SK-N-SH (cell line): ENCODE results near the gene BCAS3. TPM values are rescaled to one million over a fixed set of nuclear protein-coding genes. Genes with fewer than 3 reads are reported as not detected.
A peak's percentile ranks its signal among the peaks of the same experiment; 100 is the strongest.

Experiments used
- CTCF ChIA-PET: fragments of 300-600, 350-600 bp; formaldehyde crosslinking; extraction: SDS; loops from one replicate; lab custom pipeline; 2021; lab: Yijun Ruan, JAX
- POLR2A ChIA-PET: fragments of 350-600 bp; sonication (Branson Sonifier 250); formaldehyde crosslinking; extraction: SDS; loops from one replicate; lab custom pipeline; 2020; ENCODE audit warnings: antibody characterized with exemption, inconsistent platforms; lab: Yijun Ruan, JAX
- DNase-seq: peaks from one replicate; pipeline ENCODE4 v3.0.0; 2012
- H2AFZ ChIP-seq: fragments of 200-600 bp; sonication (generic); 2 replicates; pipeline ENCODE4 v1.8.1; 2016; ENCODE audit warnings: antibody characterized with exemption, mild to moderate bottlenecking, low read depth
- H3F3A ChIP-seq: fragments of 200-600 bp; sonication (generic); replicated peaks from 2 replicates; pipeline ENCODE3; 2016; ENCODE audit warnings: antibody characterized with exemption, mild to moderate bottlenecking; ENCODE audit not compliant: insufficient read depth
- H3K27ac ChIP-seq, 2 experiments: fragments of 200-500 bp in 1 of 2; fragments of 200-600 bp in 1 of 2; sonication (Bioruptor generic) in 1 of 2; sonication (generic), shearing (Covaris generic) in 1 of 2; 2 replicates each; pipeline versions ENCODE4 v1.5.1 to v1.6.1; 2014 to 2016; ENCODE audit warnings: low read depth in 2 of 2, inconsistent platforms in 1 of 2, low read length in 1 of 2, mild to moderate bottlenecking in 1 of 2, mixed read lengths in 1 of 2
- H3K27me3 ChIP-seq: fragments of 200-600 bp; sonication (generic), shearing (Covaris generic); 2 replicates; pipeline ENCODE4 v1.6.1; 2016; ENCODE audit warnings: mixed run types; ENCODE audit not compliant: insufficient read depth
- H3K36me3 ChIP-seq, 2 experiments: fragments of 200-500 bp in 1 of 2; fragments of 200-600 bp in 1 of 2; sonication (Bioruptor generic) in 1 of 2; sonication (generic) in 1 of 2; replicated peaks in 1 of 2; 2 replicates each; pipeline versions ENCODE3 to v1.5.1; 2014 to 2016; ENCODE audit warnings: low read length in 1 of 2, mild to moderate bottlenecking in 1 of 2; ENCODE audit not compliant: insufficient read depth in 2 of 2, control insufficient read depth in 1 of 2
- H3K4me1 ChIP-seq, 2 experiments: fragments of 200-500 bp in 1 of 2; fragments of 200-600 bp in 1 of 2; sonication (Bioruptor generic) in 1 of 2; sonication (generic), shearing (Covaris generic) in 1 of 2; 2 replicates each; pipeline versions ENCODE4 v1.5.1 to v1.6.1; 2014 to 2016; ENCODE audit warnings: low read depth in 1 of 2, low read length in 1 of 2, mixed run types in 1 of 2; ENCODE audit not compliant: insufficient read depth in 2 of 2, control insufficient read depth in 1 of 2
- H3K4me2 ChIP-seq: fragments of 200-600 bp; sonication (generic), shearing (Covaris generic); 2 replicates; pipeline ENCODE4 v1.6.1; 2017; ENCODE audit warnings: mixed run types
- H3K4me3 ChIP-seq, 2 experiments: fragments of 200-500 bp in 1 of 2; fragments of 200-600 bp in 1 of 2; sonication (Bioruptor generic) in 1 of 2; sonication (generic), shearing (Covaris generic) in 1 of 2; 2 replicates each; pipeline versions ENCODE4 v1.5.1 to v1.8.1; 2014 to 2016; ENCODE audit warnings: low read depth in 2 of 2, inconsistent platforms in 1 of 2, low read length in 1 of 2, mild to moderate bottlenecking in 1 of 2, mixed read lengths in 1 of 2, moderate library complexity in 1 of 2
- H3K79me2 ChIP-seq: fragments of 200-600 bp; sonication (generic); 2 replicates; pipeline ENCODE4 v1.8.1; 2017; ENCODE audit warnings: mild to moderate bottlenecking; ENCODE audit not compliant: insufficient read depth
- H3K9ac ChIP-seq: fragments of 200-600 bp; sonication (generic); 2 replicates; pipeline ENCODE4 v1.6.1; 2017; ENCODE audit warnings: mixed run types
- H3K9me2 ChIP-seq: fragments of 200-600 bp; sonication (generic); 2 replicates; pipeline ENCODE4 v1.6.1; 2017; ENCODE audit warnings: mixed run types
- H3K9me3 ChIP-seq: fragments of 200-600 bp; sonication (generic); 2 replicates; pipeline ENCODE4 v1.6.1; 2017; ENCODE audit warnings: mixed run types, mild to moderate bottlenecking, moderate library complexity
- H4K20me1 ChIP-seq: fragments of 200-600 bp; sonication (generic); 2 replicates; pipeline ENCODE4 v1.6.1; 2017; ENCODE audit warnings: mild to moderate bottlenecking, mixed run types; ENCODE audit not compliant: insufficient read depth
- CTCF ChIP-seq: fragments of 200-600 bp; sonication (generic); IDR thresholded peaks from 2 replicates; pipeline ENCODE4 v1.6.1; 2017; ENCODE audit warnings: antibody characterized with exemption, mild to moderate bottlenecking, moderate library complexity
- EP300 ChIP-seq, 2 experiments: IDR thresholded peaks; 2 replicates each; pipeline versions ENCODE4 v1.4.0 to v1.6.1; 2012; ENCODE audit warnings: borderline replicate concordance in 1 of 2, low read depth in 1 of 2, low read length in 1 of 2
- EZH2phosphoT487 ChIP-seq: fragments of 200-600 bp; sonication (generic); IDR thresholded peaks from 2 replicates; pipeline ENCODE4 v1.6.1; 2017; ENCODE audit warnings: low read depth, mixed run types, mild to moderate bottlenecking, antibody characterized with exemption, moderate library complexity, borderline replicate concordance
- FOSL2 ChIP-seq: IDR thresholded peaks from 2 replicates; pipeline ENCODE4 v1.4.0; 2012; ENCODE audit warnings: low read depth, mild to moderate bottlenecking, moderate library complexity, borderline replicate concordance
- FOXJ3 ChIP-seq: sonication (generic); formaldehyde crosslinking; IDR thresholded peaks from 2 replicates; pipeline ENCODE4 v1.5.1; 2020; ENCODE audit warnings: mild to moderate bottlenecking, missing genetic modification reagents
- GATA2 ChIP-seq: sonication (generic); formaldehyde crosslinking; IDR thresholded peaks from 2 replicates; pipeline ENCODE4 v1.5.0; 2020; ENCODE audit warnings: mild to moderate bottlenecking, missing genetic modification reagents
- MAX ChIP-seq: IDR thresholded peaks from 2 replicates; pipeline ENCODE4 v1.4.0; 2012; ENCODE audit warnings: low read depth
- MEF2A ChIP-seq: IDR thresholded peaks from 2 replicates; pipeline ENCODE4 v1.4.0; 2012; ENCODE audit warnings: low read depth, borderline replicate concordance
- POLR2AphosphoS5 ChIP-seq: IDR thresholded peaks from 2 replicates; pipeline ENCODE4 v1.6.1; 2012; ENCODE audit warnings: low read depth, low read length
- RAD21 ChIP-seq: IDR thresholded peaks from 2 replicates; pipeline ENCODE4 v1.6.1; 2012; ENCODE audit warnings: mild to moderate bottlenecking, low read length
- RCOR1 ChIP-seq: fragments of 150-350 bp; IDR thresholded peaks from 2 replicates; pipeline ENCODE4 v1.6.1; 2017; ENCODE audit warnings: antibody characterized with exemption, low read length
- RFX5 ChIP-seq: IDR thresholded peaks from 2 replicates; pipeline ENCODE4 v1.6.1; 2012; ENCODE audit warnings: mild to moderate bottlenecking, improper control_type of control experiment, low read length
- TCF12 ChIP-seq: IDR thresholded peaks from 2 replicates; pipeline ENCODE4 v1.4.0; 2012
- WGBS: methylation state at CpG from one replicate; pipeline ENCODE4 v1.1.6; 2017; ENCODE audit warnings: low lambda C conversion rate; 5-methylcytosine and 5-hydroxymethylcytosine counted together
- polyA plus RNA-seq, 3 experiments: library from polyadenylated mRNA; depleted of rRNA; stranded (reverse); fragments of >200 nt; gene quantifications; 2 replicates each; pipeline ENCODE4 v1.2.3, GENCODE V29; 2012

BCAS3 gene
- polyA plus RNA-seq, 1 of the 3 experiments (the other 2 are of a cell fraction) = 5.9 TPM

GRCh38 chr17:60639019-60639330 is 38.7 kb upstream of the BCAS3 start:
- Histone ChIP-seq H3K36me3 (peaks cover 11 to 37% of the 10 kb centered on the region in 2 experiments), H3K9ac (no peak overlapping the region), H4K20me1 (peaks cover 31% of the 10 kb centered on the region), H3K79me2 (peaks cover 59% of the 10 kb centered on the region), H3K9me2 (no peaks in the 10 kb centered on the region), H3K9me3 (no peaks in the 10 kb centered on the region), H2AFZ (no peak overlapping the region), H3K27ac (no peak overlapping the region), H3K4me2 (no peak overlapping the region), H3K4me3 (no peak overlapping the region), H3F3A (peaks cover 25% of the 10 kb centered on the region), H3K4me1 (no peaks in the 10 kb centered on the region), H3K27me3 (no peaks in the 10 kb centered on the region)
- CTCF ChIA-PET = interaction anchor here (0.5 to 6.4 kb wide), 52 partner anchors 11 to 552 kb away, joined by 3 to 103 read pairs (median 4); partner anchors contain the start of genes APPBP2, CHCT1 and PPM1D
- POLR2A ChIA-PET = no interaction called here
- no peak for DNase-seq
- WGBS = 64% methylated on average over 4 of the region's 4 CpGs
- TF ChIP-seq FOSL2 = no peak
- TF ChIP-seq RAD21 = no peak
- no peak for TF ChIP-seq FOXJ3 (CRISPR knock-in tag)
- no peak for TF ChIP-seq EP300 (IDR thresholded peaks at IDR 0.05; ENCODE audit: borderline replicate concordance in 1 of 2, low read depth in 1 of 2, low read length in 1 of 2)
- TF ChIP-seq CTCF = no peak
- no peak for TF ChIP-seq TCF12
- TF ChIP-seq RCOR1 = no peak
- TF ChIP-seq POLR2AphosphoS5 = no peak
- TF ChIP-seq EZH2phosphoT487 = no peak
- no peak for TF ChIP-seq GATA2 (CRISPR knock-in tag)
- TF ChIP-seq MEF2A = no peak
- no peak for TF ChIP-seq MAX

- peaks cover 38% of the 10 kb centered on the region for H4K20me1 ChIP-seq
- H3K9me2 ChIP-seq = no peaks in the 10 kb centered on the region
- no peak overlapping the region for H3K27ac ChIP-seq
- CTCF ChIA-PET = interaction anchor here (0.6 to 6.4 kb wide), 29 partner anchors 9 to 530 kb away, joined by 3 to 103 read pairs (median 5); partner anchors contain the start of genes BCAS3, CA4 and PPM1D
- H3K4me3 ChIP-seq = no peak overlapping the region
- TF ChIP-seq CTCF (peak; percentile 70), RFX5 (no peak), RAD21 (peak; percentile 12; the same call in 1 of the 2 replicates)
- H3K27me3 ChIP-seq = no peaks in the 10 kb centered on the region
- no peak overlapping the region for H3K4me2 ChIP-seq
- no peak overlapping the region for H2AFZ ChIP-seq
- POLR2A ChIA-PET = interaction anchor here (0.6 to 0.9 kb wide), 3 partner anchors 14 to 211 kb away, joined by 3 to 4 read pairs (median 3); partner anchors contain the start of gene PPM1D
- 82% methylated on average over 2 of the region's 2 CpGs for WGBS
- no peak overlapping the region for H3K9ac ChIP-seq
- peaks cover 9 to 43% of the 10 kb centered on the region in 2 experiments for H3K36me3 ChIP-seq
- no peaks in the 10 kb centered on the region for H3K4me1 ChIP-seq
- H3K79me2 ChIP-seq = peaks cover 67% of the 10 kb centered on the region
- DNase-seq = no peak
- no peaks in the 10 kb centered on the region for H3K9me3 ChIP-seq
- H3F3A ChIP-seq = peaks cover 25% of the 10 kb centered on the region
These were observed 37.1 kb upstream of the BCAS3 start for GRCh38 chr17:60640503-60640902.
